ENCODE results near the gene ELOVL1.
A peak's percentile ranks its signal among the peaks of the same experiment; 100 is the strongest.
"Not testable (repeated sequence)": the region's sequence is repeated elsewhere in the genome, so short reads cannot be mapped to it uniquely, and the experiment has no call there.

ELOVL1 gene

GRCh38 chr1:43381612-43382011 is 13.8 kb upstream of the ELOVL1 start:
- no peak for DNase-seq (ENCODE audit: low read depth)

GRCh38 chr1:43379476-43379875 is 11.7 kb upstream of the ELOVL1 start:
- DNase-seq (ENCODE audit: low read depth), result no peak

GRCh38 chr1:43377831-43378230 is 10.0 kb upstream of the ELOVL1 start:
- DNase-seq (ENCODE audit: low read depth), result no peak

- no peak for DNase-seq (ENCODE audit: low read depth)
Observed at GRCh38 chr1:43376723-43377235, 9.0 kb upstream of the ELOVL1 start.

- DNase-seq (ENCODE audit: low read depth), result no peak
Observed at GRCh38 chr1:43373066-43373940, 5.5 kb upstream of the ELOVL1 start.

- DNase-seq (ENCODE audit: low read depth), result no peak
Observed at GRCh38 chr1:43372172-43372571, 4.4 kb upstream of the ELOVL1 start.

- no peak for DNase-seq (ENCODE audit: low read depth)
Observed at GRCh38 chr1:43370564-43370963, 2.8 kb upstream of the ELOVL1 start.

- DNase-seq (ENCODE audit: low read depth), result not testable (repeated sequence)
Observed at GRCh38 chr1:43369779-43370178, 2.0 kb upstream of the ELOVL1 start.

GRCh38 chr1:43368646-43369020 is 822 bp upstream of the ELOVL1 start:
- DNase-seq (ENCODE audit: low read depth), result no peak

- DNase-seq (ENCODE audit: low read depth), result no peak
Observed at GRCh38 chr1:43367026-43367903, 546 bp downstream of the ELOVL1 start.

GRCh38 chr1:43366601-43367025 is 1.2 kb downstream of the ELOVL1 start:
- no peak for DNase-seq (ENCODE audit: low read depth)

- DNase-seq (ENCODE audit: low read depth), result no peak
Observed at GRCh38 chr1:43366179-43366578, 1.6 kb downstream of the ELOVL1 start.

- DNase-seq (ENCODE audit: low read depth), result no peak
Observed at GRCh38 chr1:43365678-43366077, 2.1 kb downstream of the ELOVL1 start.

GRCh38 chr1:43363935-43364525 is 3.8 kb downstream of the ELOVL1 start:
- no peak for DNase-seq (ENCODE audit: low read depth)

- no peak for DNase-seq (ENCODE audit: low read depth)
Observed at GRCh38 chr1:43363283-43363934, 4.4 kb downstream of the ELOVL1 start.

- DNase-seq (ENCODE audit: low read depth), result no peak
Observed at GRCh38 chr1:43360616-43361015, 7.2 kb downstream of the ELOVL1 start.

- DNase-seq (ENCODE audit: low read depth), result no peak
Observed at GRCh38 chr1:43359696-43360095, 8.1 kb downstream of the ELOVL1 start.

- DNase-seq (ENCODE audit: low read depth), result peak; percentile 96
Observed at GRCh38 chr1:43358746-43359693, 8.8 kb downstream of the ELOVL1 start, which contains the start of gene CDC20. TSS of gene CDC20 (plus strand) at chr1:43358981. CDS start at chr1:43359216, 235 bp downstream.

- DNase-seq (ENCODE audit: low read depth), result no peak
Observed at GRCh38 chr1:43358121-43358745, 9.6 kb downstream of the ELOVL1 start.

- no peak for DNase-seq (ENCODE audit: low read depth)
Observed at GRCh38 chr1:43357251-43357650, 10.6 kb downstream of the ELOVL1 start.

Data from activated T-cell treated with anti-CD3 and anti-CD28 coated beads for 1 hour (primary cell).